HepG2 (cell line): ENCODE measurements around the gene SEC16A. TPM values are rescaled to one million over a fixed set of nuclear protein-coding genes. Genes with fewer than 3 reads are reported as not detected.

Experiments used
- JDP2 ChIP-seq: sonication (generic); formaldehyde crosslinking; IDR thresholded peaks from 2 replicates; pipeline ENCODE4 v1.8.1; 2022; ENCODE audit warnings: missing genetic modification reagents, borderline replicate concordance
- KDM5A ChIP-seq: fragments of 200-600 bp; sonication (generic); IDR thresholded peaks from 2 replicates; pipeline ENCODE4 v1.7.0; 2018; ENCODE audit warnings: antibody characterized with exemption, mild to moderate bottlenecking, low read length, borderline replicate concordance
- MAFG ChIP-seq: sonication (generic); formaldehyde crosslinking; IDR thresholded peaks from 2 replicates; pipeline ENCODE4 v1.5.1; 2020; ENCODE audit warnings: mild to moderate bottlenecking, missing genetic modification reagents
- MED1 ChIP-seq: sonication (generic); formaldehyde crosslinking; IDR thresholded peaks from 2 replicates; pipeline ENCODE4 v1.4.0; 2020; ENCODE audit warnings: missing genetic modification reagents
- REXO4 ChIP-seq: sonication (generic); formaldehyde crosslinking; IDR thresholded peaks from 2 replicates; pipeline ENCODE4 v1.8.0; 2022; ENCODE audit warnings: missing genetic modification reagents, mild to moderate bottlenecking, borderline replicate concordance
- SMAD3 ChIP-seq: sonication (generic); formaldehyde crosslinking; IDR thresholded peaks from 2 replicates; pipeline ENCODE4 v1.4.0; 2020; ENCODE audit warnings: missing genetic modification reagents
- ZBTB21 ChIP-seq: sonication (generic); formaldehyde crosslinking; IDR thresholded peaks from 2 replicates; pipeline ENCODE4 v1.4.0; 2020; ENCODE audit warnings: missing genetic modification reagents
- ZNF501 ChIP-seq: sonication (generic); formaldehyde crosslinking; IDR thresholded peaks from 2 replicates; pipeline ENCODE4 v1.5.1; 2020; ENCODE audit warnings: mild to moderate bottlenecking, moderate library complexity, missing genetic modification reagents
- ZNF788 ChIP-seq: sonication (generic); formaldehyde crosslinking; IDR thresholded peaks from 2 replicates; pipeline ENCODE4 v1.5.0; 2020; ENCODE audit warnings: mild to moderate bottlenecking, missing genetic modification reagents, borderline replicate concordance
- polyA plus RNA-seq, 8 experiments: library from polyadenylated mRNA; depleted of rRNA in 3 of 8; stranded (reverse) in 7 of 8; unstranded in 1 of 8; fragments of >200 nt; fragmentation: Illumina TruSeq in 4 of 8; extraction: Trizol in 4 of 8; gene quantifications; 2 replicates each; pipeline versions ENCODE4 v1.2.1 to v1.2.3, GENCODE V29; 2011 to 2016; ENCODE audit warnings: low read depth in 4 of 8, missing spikeins in 1 of 8, mixed read lengths in 1 of 8; ENCODE audit not compliant: insufficient read depth in 1 of 8
- total RNA-seq, 5 experiments: library from RNA; depleted of rRNA; stranded (reverse); fragments of >200 nt; fragmentation: Illumina TruSeq; extraction: Trizol; gene quantifications; 2 replicates each; pipeline ENCODE4 v1.2.3, GENCODE V29; 2016; ENCODE audit warnings: low read depth in 1 of 5
- TF ChIP-seq, protein P1 (sequence below): IDR thresholded peaks from 2 replicates; pipeline ENCODE4 v1.6.1; 2016; ENCODE audit warnings: low read depth, missing genetic modification reagents, missing compliant biosample characterization
- TF ChIP-seq, protein P2 (sequence below): sonication (generic); formaldehyde crosslinking; IDR thresholded peaks from 2 replicates; pipeline ENCODE4 v1.9.0; 2021; ENCODE audit warnings: missing genetic modification reagents, borderline replicate concordance
- TF ChIP-seq, protein P3 (sequence below): fragments of 450-650 bp; IDR thresholded peaks from 2 replicates; pipeline ENCODE4 v1.6.1; 2016
- TF ChIP-seq, protein P4 (sequence below): sonication (generic); formaldehyde crosslinking; IDR thresholded peaks from 2 replicates; pipeline ENCODE4 v1.4.0; 2020; ENCODE audit warnings: missing genetic modification reagents, mild to moderate bottlenecking, borderline replicate concordance
- TF ChIP-seq, protein P5 (sequence below): sonication (generic); formaldehyde crosslinking; IDR thresholded peaks from 2 replicates; pipeline ENCODE4 v1.8.1; 2023; ENCODE audit warnings: mild to moderate bottlenecking, moderate library complexity, missing genetic modification reagents

The SEC16A gene
- total and polyA plus RNA-seq, 2 of the 13 experiments (the other 11 are each of a cell fraction or from before 2014, with no cell fraction given) = 15.9 to 18.9 TPM

DNA sequence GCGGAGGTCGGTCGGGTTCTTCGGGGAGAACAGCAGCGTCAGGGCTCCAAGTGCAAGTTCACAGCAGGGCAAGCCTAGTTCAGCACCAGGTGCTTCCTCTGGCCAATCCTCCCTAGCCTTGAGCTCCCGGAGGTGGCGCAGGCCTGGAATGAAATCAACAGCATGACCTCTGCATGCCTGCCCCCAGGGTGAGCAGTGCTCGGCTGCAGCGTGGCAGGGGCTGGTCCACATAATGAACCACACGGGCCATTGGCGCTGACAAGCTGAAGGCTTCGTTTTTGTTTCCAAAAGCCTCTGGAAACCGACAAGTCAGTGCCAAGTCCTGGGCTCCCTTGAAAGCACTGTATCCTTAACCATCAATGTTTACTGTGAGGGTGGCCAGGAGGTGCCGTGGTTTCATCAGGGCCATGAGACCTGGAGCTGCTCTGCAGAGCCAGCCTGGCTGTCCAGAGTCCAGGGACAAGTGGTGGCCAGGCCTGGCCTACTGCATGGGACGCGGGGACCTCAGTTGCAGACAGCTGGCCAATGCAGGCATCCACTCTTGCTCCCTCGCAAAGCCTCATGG lies 41.1 kb downstream of the SEC16A start (continued):
- TF ChIP-seq, protein P1, sequence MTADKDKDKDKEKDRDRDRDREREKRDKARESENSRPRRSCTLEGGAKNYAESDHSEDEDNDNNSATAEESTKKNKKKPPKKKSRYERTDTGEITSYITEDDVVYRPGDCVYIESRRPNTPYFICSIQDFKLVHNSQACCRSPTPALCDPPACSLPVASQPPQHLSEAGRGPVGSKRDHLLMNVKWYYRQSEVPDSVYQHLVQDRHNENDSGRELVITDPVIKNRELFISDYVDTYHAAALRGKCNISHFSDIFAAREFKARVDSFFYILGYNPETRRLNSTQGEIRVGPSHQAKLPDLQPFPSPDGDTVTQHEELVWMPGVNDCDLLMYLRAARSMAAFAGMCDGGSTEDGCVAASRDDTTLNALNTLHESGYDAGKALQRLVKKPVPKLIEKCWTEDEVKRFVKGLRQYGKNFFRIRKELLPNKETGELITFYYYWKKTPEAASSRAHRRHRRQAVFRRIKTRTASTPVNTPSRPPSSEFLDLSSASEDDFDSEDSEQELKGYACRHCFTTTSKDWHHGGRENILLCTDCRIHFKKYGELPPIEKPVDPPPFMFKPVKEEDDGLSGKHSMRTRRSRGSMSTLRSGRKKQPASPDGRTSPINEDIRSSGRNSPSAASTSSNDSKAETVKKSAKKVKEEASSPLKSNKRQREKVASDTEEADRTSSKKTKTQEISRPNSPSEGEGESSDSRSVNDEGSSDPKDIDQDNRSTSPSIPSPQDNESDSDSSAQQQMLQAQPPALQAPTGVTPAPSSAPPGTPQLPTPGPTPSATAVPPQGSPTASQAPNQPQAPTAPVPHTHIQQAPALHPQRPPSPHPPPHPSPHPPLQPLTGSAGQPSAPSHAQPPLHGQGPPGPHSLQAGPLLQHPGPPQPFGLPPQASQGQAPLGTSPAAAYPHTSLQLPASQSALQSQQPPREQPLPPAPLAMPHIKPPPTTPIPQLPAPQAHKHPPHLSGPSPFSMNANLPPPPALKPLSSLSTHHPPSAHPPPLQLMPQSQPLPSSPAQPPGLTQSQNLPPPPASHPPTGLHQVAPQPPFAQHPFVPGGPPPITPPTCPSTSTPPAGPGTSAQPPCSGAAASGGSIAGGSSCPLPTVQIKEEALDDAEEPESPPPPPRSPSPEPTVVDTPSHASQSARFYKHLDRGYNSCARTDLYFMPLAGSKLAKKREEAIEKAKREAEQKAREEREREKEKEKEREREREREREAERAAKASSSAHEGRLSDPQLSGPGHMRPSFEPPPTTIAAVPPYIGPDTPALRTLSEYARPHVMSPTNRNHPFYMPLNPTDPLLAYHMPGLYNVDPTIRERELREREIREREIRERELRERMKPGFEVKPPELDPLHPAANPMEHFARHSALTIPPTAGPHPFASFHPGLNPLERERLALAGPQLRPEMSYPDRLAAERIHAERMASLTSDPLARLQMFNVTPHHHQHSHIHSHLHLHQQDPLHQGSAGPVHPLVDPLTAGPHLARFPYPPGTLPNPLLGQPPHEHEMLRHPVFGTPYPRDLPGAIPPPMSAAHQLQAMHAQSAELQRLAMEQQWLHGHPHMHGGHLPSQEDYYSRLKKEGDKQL = no peak
- TF ChIP-seq ZNF788 (CRISPR knock-in tag) (no peak), REXO4 (no peak), ZBTB21 (CRISPR knock-in tag) (no peak), KDM5A (no peak), ZNF501 (CRISPR knock-in tag) (0 out of 2 replicates have a peak, but pooled peaks have one; percentile 25), MED1 (CRISPR knock-in tag) (0 out of 2 replicates have a peak, but pooled peaks have one; percentile 29), SMAD3 (CRISPR knock-in tag) (no peak), JDP2 (CRISPR knock-in tag) (no peak), MAFG (CRISPR knock-in tag) (no peak)
- TF ChIP-seq, protein P2, sequence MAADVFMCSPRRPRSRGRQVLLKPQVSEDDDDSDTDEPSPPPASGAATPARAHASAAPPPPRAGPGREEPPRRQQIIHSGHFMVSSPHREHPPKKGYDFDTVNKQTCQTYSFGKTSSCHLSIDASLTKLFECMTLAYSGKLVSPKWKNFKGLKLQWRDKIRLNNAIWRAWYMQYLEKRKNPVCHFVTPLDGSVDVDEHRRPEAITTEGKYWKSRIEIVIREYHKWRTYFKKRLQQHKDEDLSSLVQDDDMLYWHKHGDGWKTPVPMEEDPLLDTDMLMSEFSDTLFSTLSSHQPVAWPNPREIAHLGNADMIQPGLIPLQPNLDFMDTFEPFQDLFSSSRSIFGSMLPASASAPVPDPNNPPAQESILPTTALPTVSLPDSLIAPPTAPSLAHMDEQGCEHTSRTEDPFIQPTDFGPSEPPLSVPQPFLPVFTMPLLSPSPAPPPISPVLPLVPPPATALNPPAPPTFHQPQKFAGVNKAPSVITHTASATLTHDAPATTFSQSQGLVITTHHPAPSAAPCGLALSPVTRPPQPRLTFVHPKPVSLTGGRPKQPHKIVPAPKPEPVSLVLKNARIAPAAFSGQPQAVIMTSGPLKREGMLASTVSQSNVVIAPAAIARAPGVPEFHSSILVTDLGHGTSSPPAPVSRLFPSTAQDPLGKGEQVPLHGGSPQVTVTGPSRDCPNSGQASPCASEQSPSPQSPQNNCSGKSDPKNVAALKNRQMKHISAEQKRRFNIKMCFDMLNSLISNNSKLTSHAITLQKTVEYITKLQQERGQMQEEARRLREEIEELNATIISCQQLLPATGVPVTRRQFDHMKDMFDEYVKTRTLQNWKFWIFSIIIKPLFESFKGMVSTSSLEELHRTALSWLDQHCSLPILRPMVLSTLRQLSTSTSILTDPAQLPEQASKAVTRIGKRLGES (CRISPR knock-in tag) = no peak
- TF ChIP-seq, protein P3, sequence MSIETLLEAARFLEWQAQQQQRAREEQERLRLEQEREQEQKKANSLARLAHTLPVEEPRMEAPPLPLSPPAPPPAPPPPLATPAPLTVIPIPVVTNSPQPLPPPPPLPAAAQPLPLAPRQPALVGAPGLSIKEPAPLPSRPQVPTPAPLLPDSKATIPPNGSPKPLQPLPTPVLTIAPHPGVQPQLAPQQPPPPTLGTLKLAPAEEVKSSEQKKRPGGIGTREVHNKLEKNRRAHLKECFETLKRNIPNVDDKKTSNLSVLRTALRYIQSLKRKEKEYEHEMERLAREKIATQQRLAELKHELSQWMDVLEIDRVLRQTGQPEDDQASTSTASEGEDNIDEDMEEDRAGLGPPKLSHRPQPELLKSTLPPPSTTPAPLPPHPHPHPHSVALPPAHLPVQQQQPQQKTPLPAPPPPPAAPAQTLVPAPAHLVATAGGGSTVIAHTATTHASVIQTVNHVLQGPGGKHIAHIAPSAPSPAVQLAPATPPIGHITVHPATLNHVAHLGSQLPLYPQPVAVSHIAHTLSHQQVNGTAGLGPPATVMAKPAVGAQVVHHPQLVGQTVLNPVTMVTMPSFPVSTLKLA = no peak
- TF ChIP-seq, protein P4, sequence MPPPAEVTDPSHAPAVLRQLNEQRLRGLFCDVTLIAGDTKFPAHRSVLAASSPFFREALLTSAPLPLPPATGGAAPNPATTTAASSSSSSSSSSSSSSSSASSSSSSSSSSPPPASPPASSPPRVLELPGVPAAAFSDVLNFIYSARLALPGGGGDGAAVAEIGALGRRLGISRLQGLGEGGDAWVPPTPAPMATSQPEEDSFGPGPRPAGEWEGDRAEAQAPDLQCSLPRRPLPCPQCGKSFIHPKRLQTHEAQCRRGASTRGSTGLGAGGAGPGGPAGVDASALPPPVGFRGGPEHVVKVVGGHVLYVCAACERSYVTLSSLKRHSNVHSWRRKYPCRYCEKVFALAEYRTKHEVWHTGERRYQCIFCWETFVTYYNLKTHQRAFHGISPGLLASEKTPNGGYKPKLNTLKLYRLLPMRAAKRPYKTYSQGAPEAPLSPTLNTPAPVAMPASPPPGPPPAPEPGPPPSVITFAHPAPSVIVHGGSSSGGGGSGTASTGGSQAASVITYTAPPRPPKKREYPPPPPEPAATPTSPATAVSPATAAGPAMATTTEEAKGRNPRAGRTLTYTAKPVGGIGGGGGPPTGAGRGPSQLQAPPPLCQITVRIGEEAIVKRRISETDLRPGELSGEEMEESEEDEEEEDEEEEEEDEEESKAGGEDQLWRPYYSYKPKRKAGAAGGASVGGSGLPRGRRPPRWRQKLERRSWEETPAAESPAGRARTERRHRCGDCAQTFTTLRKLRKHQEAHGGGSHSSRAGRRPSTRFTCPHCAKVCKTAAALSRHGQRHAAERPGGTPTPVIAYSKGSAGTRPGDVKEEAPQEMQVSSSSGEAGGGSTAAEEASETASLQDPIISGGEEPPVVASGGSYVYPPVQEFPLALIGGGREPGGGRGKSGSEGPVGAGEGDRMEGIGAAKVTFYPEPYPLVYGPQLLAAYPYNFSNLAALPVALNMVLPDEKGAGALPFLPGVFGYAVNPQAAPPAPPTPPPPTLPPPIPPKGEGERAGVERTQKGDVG (CRISPR knock-in tag) = no peak
- TF ChIP-seq, protein P5, sequence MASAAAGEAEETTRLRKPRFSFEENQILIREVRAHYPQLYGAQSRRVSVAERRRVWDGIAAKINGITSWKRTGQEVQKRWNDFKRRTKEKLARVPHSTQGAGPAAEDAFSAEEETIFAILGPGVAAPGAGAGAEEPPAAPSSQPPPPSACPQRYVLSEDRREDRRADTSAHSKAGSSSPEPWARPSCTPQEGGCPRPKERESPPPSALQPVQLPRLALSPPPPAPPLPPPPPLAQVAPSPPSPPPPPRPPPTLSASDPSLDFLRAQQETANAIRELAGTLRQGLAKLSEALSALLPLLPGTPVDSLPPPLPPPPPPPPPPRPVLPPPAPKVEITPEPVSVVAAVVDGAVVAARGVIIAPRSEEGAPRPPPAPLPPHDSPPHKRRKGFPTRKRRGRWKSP (CRISPR knock-in tag) = peak; percentile 28; the same call in 1 of the 2 replicates
